K562 (cell line): ENCODE measurements around the gene VGF. TPM values are rescaled to one million over a fixed set of nuclear protein-coding genes. Genes with fewer than 3 reads are reported as not detected.
A peak's percentile ranks its signal among the peaks of the same experiment; 100 is the strongest.

Source experiments
- ATAC-seq: fragments of 200-7000 bp; cut with Tn5 transposase; 3 replicates; pipeline ENCODE4 v1.9.1; 2020; ENCODE audit warnings: moderate library complexity
- BruUV-seq: library from RNA; stranded (reverse); fragments of 400-500 nt; replicated peaks from 2 replicates; lab custom pipeline; 2021; lab: Mats Ljungman, UMichigan
- CTCF ChIA-PET: fragments of 300-600 bp; formaldehyde crosslinking; extraction: SDS; loops from one replicate; lab custom pipeline; 2021; ENCODE audit warnings: low intra/inter-chr PET ratio; lab: Yijun Ruan, JAX
- POLR2A ChIA-PET: fragments of 300-600, 350-650 bp; sonication (Branson Sonifier 250); formaldehyde crosslinking; extraction: SDS; loops from one replicate; lab custom pipeline; 2021; ENCODE audit warnings: antibody characterized with exemption, inconsistent platforms; lab: Yijun Ruan, JAX
- DNase-seq, 4 experiments: peaks; one replicate each; pipeline versions ENCODE4 v3.0.0 to v3.0.0-alpha.2; 2011 to 2018; ENCODE audit warnings: low spot score in 3 of 4, mixed read lengths in 3 of 4; ENCODE audit errors: extremely low read depth in 1 of 4
- FAIRE-seq: peaks from 2 replicates; lab custom pipeline; 2011; peaks lifted over from hg19 to GRCh38; lab: Jason Lieb, UNC
- H2AFZ ChIP-seq: 2 replicates; pipeline ENCODE4 v1.6.0; 2011; ENCODE audit warnings: low read depth, low read length, control low read depth, inconsistent platforms
- H3K27ac ChIP-seq: fragments of 200-600 bp; 3 replicates; pipeline ENCODE4 v1.8.0; 2011; ENCODE audit warnings: low read depth, mild to moderate bottlenecking, control low read depth, inconsistent platforms, low read length, moderate library complexity, mixed read lengths; ENCODE audit errors: extremely low read depth
- H3K27me3 ChIP-seq, 2 experiments: fragments of 300-600 bp in 1 of 2; 2 replicates in 1 of 2; 3 replicates in 1 of 2; pipeline versions ENCODE4 v1.6.0 to v1.8.0; 2011; ENCODE audit warnings: inconsistent platforms in 2 of 2, low read length in 2 of 2, mild to moderate bottlenecking in 1 of 2, mixed read lengths in 1 of 2, moderate library complexity in 1 of 2; ENCODE audit not compliant: control insufficient read depth in 2 of 2, insufficient read depth in 2 of 2
- H3K36me3 ChIP-seq: fragments of 300-600 bp; 3 replicates; pipeline ENCODE4 v1.8.0; 2011; ENCODE audit warnings: mild to moderate bottlenecking, low read length, inconsistent platforms; ENCODE audit not compliant: control insufficient read depth, insufficient read depth
- H3K4me1 ChIP-seq, 2 experiments: fragments of 200-600 bp in 1 of 2; replicated peaks in 1 of 2; 2 replicates in 1 of 2; 3 replicates in 1 of 2; pipeline versions ENCODE4 v1.5.1 to v1.8.0; 2011; ENCODE audit warnings: inconsistent platforms in 2 of 2, low read length in 2 of 2, mild to moderate bottlenecking in 1 of 2, mixed read lengths in 1 of 2, moderate library complexity in 1 of 2; ENCODE audit not compliant: control insufficient read depth in 2 of 2, insufficient read depth in 2 of 2
- H3K4me2 ChIP-seq: 2 replicates; pipeline ENCODE4 v1.6.1; 2011; ENCODE audit warnings: low read length, control low read depth, inconsistent platforms, mixed read lengths; ENCODE audit not compliant: insufficient read depth
- H3K4me3 ChIP-seq: fragments of 200-600 bp; sonication (generic), shearing (Covaris generic); 2 replicates; pipeline ENCODE4 v1.5.1; 2016; ENCODE audit warnings: control low read depth, inconsistent platforms
- H3K79me2 ChIP-seq: fragments of 200-600 bp; 3 replicates; pipeline ENCODE4 v1.8.0; 2011; ENCODE audit warnings: low read length, inconsistent platforms; ENCODE audit not compliant: control insufficient read depth, insufficient read depth
- H3K9ac ChIP-seq, 2 experiments: 2 replicates each; pipeline versions ENCODE4 v1.6.0 to v1.6.1; 2011; ENCODE audit warnings: low read depth in 2 of 2, low read length in 2 of 2, control low read depth in 1 of 2, inconsistent platforms in 1 of 2, mild to moderate bottlenecking in 1 of 2, mixed read lengths in 1 of 2; ENCODE audit not compliant: insufficient read depth in 1 of 2
- H3K9me1 ChIP-seq: one replicate; pipeline ENCODE4 v1.6.0; 2011; ENCODE audit warnings: inconsistent platforms, mild to moderate bottlenecking, low read length, moderate library complexity; ENCODE audit not compliant: control insufficient read depth, insufficient read depth
- H3K9me3 ChIP-seq: replicated peaks from 2 replicates; pipeline ENCODE4 v1.5.1; 2011; ENCODE audit warnings: low read depth, low read length, inconsistent platforms; ENCODE audit not compliant: control insufficient read depth, insufficient read depth
- H4K20me1 ChIP-seq: replicated peaks from 2 replicates; pipeline ENCODE4 v1.6.1; 2011; ENCODE audit warnings: low read length, inconsistent platforms, mixed read lengths; ENCODE audit not compliant: control insufficient read depth, insufficient read depth
- ATF1 ChIP-seq, 2 experiments: fragments of 450-650 bp in 1 of 2; IDR thresholded peaks; 2 replicates each; pipeline ENCODE4 v1.6.1; 2016; ENCODE audit warnings: missing compliant biosample characterization in 1 of 2, missing genetic modification characterization in 1 of 2
- EGR1 ChIP-seq: fragments of 450-650 bp; conservative IDR thresholded peaks from 2 replicates; pipeline ENCODE4 v1.6.1; 2017; ENCODE audit warnings: mild to moderate bottlenecking
- HIVEP1 ChIP-seq: fragments of 250-450 bp; sonication (Bioruptor Pico); IDR thresholded peaks from 2 replicates; pipeline ENCODE4 v1.4.0; 2020; ENCODE audit warnings: mild to moderate bottlenecking
- NR3C1 ChIP-seq: sonication (generic); formaldehyde crosslinking; IDR thresholded peaks from 2 replicates; pipeline ENCODE4 v1.8.1; 2022; ENCODE audit warnings: missing genetic modification reagents
- PHF8 ChIP-seq: fragments of 200-600 bp; sonication (generic); IDR thresholded peaks from 2 replicates; pipeline ENCODE4 v1.6.1; 2012; ENCODE audit warnings: mixed run types, mild to moderate bottlenecking, inconsistent platforms, low read length, moderate library complexity, borderline replicate concordance
- PML ChIP-seq: IDR thresholded peaks from 2 replicates; pipeline ENCODE4 v1.6.1; 2012; ENCODE audit warnings: low read length, inconsistent platforms
- SAFB ChIP-seq: fragments of 200-400 bp; formaldehyde crosslinking; IDR thresholded peaks from 2 replicates; pipeline ENCODE4 v1.6.1; 2017; ENCODE audit warnings: low read depth, low read length, borderline replicate concordance
- SMAD1 ChIP-seq: fragments of 150-350 bp; IDR thresholded peaks from 2 replicates; pipeline ENCODE4 v1.6.1; 2014; ENCODE audit warnings: low read length, low read depth; ENCODE audit not compliant: partially characterized antibody
- ZBTB7A ChIP-seq: IDR thresholded peaks from 2 replicates; pipeline ENCODE4 v1.6.1; 2011; ENCODE audit warnings: low read depth, mild to moderate bottlenecking, low read length, moderate library complexity, borderline replicate concordance; ENCODE audit not compliant: control insufficient read depth
- ZNF586 ChIP-seq: fragments of 450-650 bp; formaldehyde crosslinking; conservative IDR thresholded peaks from 2 replicates; pipeline ENCODE4 v1.4.0; 2020; ENCODE audit warnings: mild to moderate bottlenecking, moderate library complexity
- ZNF699 ChIP-seq: fragments of 250-450 bp; sonication (Bioruptor Pico); IDR thresholded peaks from 2 replicates; pipeline ENCODE4 v1.8.0; 2021; ENCODE audit warnings: mild to moderate bottlenecking, moderate library complexity; ENCODE audit not compliant: insufficient replicate concordance
- WGBS: fragments of 100-300 bp; shearing (Covaris generic); methylation state at CpG from one replicate; pipeline ENCODE4 v1.1.6; 2016; ENCODE audit warnings: low coverage, mixed read lengths; ENCODE audit not compliant: insufficient coverage; ENCODE audit errors: missing lambda C conversion rate; 5-methylcytosine and 5-hydroxymethylcytosine counted together
- in situ Hi-C: fragments of 300-500 bp; cut with MboI; formaldehyde crosslinking; loops from 4 replicates; pipeline ENCODE4 v1.15.0; 2018; ENCODE audit warnings: inconsistent platforms, mixed read lengths
- intact Hi-C: fragments of 100-400 bp; cut with micrococcal nuclease; formaldehyde crosslinking; loops from 2 replicates; pipeline ENCODE4 v1.14.2; 2022
- polyA plus RNA-seq, 8 experiments: library from polyadenylated mRNA; depleted of rRNA in 4 of 8; stranded (reverse) in 5 of 8; unstranded in 3 of 8; fragments of >200 nt; fragmentation: Nextera tagmentation in 2 of 8; fragmentation: Illumina TruSeq in 1 of 8; extraction: Ambion mirVana in 2 of 8; extraction: Trizol in 1 of 8; gene quantifications; 2 replicates each; pipeline versions ENCODE4 v1.2.1 to v1.2.3, GENCODE V29; 2011 to 2014; ENCODE audit warnings: inconsistent platforms in 1 of 8, missing spikeins in 1 of 8
- total RNA-seq, 7 experiments: library from RNA; depleted of rRNA in 6 of 7; stranded (reverse); fragments of >200 nt in 6 of 7; fragmentation: Illumina TruSeq in 2 of 7; extraction: Trizol in 2 of 7; gene quantifications; 2 replicates each; pipeline versions ENCODE4 v1.2.1 to v1.2.3, GENCODE V29; 2011 to 2021; ENCODE audit warnings: low replicate concordance in 1 of 7
- TF ChIP-seq, protein P1 (sequence below): fragments of 250-450 bp; sonication (Bioruptor Pico); IDR thresholded peaks from 2 replicates; pipeline ENCODE4 v1.9.0; 2021; ENCODE audit warnings: mild to moderate bottlenecking, inconsistent platforms
- TF ChIP-seq, protein P2 (sequence below): sonication (generic); formaldehyde crosslinking; IDR thresholded peaks from 2 replicates; pipeline ENCODE4 v1.8.1; 2023; ENCODE audit warnings: mild to moderate bottlenecking, missing genetic modification reagents

The VGF gene
- total and polyA plus RNA-seq, 9 of the 15 experiments (the other 6 are each of a cell fraction or from before 2014, with no cell fraction given) = 0.03 to 5.7 (median 0.34) TPM

DNA sequence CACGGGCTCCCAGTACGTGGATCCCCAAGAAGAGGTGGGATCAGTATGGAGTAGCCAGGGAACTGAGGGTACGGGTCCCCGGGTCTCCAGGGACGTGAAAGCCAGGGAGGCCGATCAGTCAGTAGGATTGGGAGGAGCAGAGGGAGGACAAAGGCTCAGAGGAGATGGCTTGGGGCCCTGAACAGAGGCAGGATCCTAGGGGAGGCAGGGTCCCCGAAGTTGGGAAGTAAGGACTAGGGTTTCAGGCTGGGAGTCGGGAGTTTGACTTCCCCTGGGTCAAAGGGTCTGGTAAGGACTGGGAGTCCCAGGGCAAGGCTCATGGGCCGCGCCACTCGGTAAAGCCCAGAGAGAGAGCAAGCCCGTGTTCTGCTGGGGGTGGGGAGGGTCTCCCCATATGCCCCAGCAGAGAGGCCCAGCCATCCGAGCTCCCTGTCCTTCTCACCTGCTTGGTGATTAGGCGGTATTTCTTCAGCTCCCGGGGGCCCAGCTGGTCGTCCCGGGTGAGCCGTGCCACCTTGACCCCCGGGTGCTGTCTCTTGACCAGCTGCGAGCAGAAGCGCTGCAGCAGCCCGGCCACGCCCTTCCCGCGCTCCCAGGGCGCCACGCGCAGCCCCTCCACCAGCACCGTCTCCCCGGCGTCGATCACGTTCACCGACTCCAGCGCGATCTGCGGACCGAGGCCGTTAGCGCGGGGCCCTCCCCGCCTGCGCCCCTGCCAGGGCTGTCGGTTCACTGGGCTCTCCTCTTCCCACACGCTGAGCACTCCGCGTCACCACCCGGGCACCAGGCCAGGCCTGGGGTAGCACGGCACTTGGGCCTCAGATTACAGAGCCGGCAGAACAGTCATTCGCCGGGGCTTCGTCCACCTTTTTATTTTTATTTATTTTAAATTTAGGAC, 7.7 kb upstream of the VGF start (continued):
- no peak for TF ChIP-seq ZNF586
- no peak for TF ChIP-seq ATF1 (CRISPR knock-in tag; IDR thresholded peaks at IDR 0.05)
- TF ChIP-seq ATF1 (tag; IDR thresholded peaks at IDR 0.05) = peak; percentile 36; the same call in 1 of the 2 replicates
- no peak for TF ChIP-seq ZNF699 (CRISPR knock-in tag)
- no peak for TF ChIP-seq PML
- TF ChIP-seq ZBTB7A = peak; percentile 16; the same call in 1 of the 2 replicates
- no peak for TF ChIP-seq SMAD1
- TF ChIP-seq, all 486 proteins: peak for 14

DNA sequence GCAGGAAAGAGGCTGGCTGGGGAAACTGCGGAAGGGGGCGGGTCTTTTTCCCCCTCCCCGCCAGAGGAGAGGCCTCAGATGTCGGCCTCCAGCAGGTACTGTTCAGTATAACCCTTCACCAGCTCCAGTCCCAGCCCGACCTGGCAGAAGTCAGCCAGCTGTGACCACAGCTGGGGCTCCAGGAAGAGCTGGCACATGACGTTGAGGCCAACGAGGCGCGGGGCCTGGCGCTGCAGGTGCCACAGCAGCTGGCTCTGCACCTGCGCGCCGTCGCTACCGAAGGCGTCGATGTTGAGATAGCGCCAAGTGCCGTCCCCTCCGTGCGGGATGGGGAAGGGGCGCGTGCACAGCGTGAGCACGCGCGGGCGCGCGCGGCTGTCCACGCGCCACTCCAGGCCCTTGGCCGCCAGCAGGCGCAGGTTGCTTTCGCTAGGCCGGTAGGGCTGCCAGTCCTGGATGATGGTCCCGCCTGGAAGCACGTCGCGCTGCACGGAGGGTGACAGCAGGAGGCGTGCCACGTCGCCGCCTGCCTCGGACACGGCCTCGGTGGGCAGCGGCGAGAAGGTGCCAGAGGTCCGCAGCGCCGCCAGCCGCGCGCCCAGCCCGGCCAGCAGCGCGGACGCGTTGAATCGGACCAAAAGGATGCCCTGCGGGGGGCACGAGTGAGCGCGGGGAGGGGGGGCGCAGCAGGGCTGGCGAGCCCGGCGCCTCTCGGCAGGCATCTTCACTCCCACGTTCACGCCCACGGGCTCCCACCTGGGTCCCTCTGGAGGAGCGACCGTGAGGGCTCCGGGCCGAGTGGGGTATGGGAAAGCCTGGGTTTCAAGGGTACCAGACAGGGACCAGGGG, 6.9 kb upstream of the VGF start:
- peak in 1 of 4 experiments; percentile 20 for DNase-seq

More for the DNA sequence above, 6.9 kb upstream of the VGF start:
- Histone ChIP-seq H3K9me3 (no peaks in the 10 kb centered on the region), H3K27ac (no peak overlapping the region), H3K36me3 (no peaks in the 10 kb centered on the region), H2AFZ (no peak overlapping the region), H3K9me1 (peaks cover 6% of the 10 kb centered on the region), H3K4me3 (no peak overlapping the region), H3K4me2 (no peak overlapping the region), H3K79me2 (no peaks in the 10 kb centered on the region), H4K20me1 (peaks cover 14% of the 10 kb centered on the region), H3K27me3 (peaks cover 30 to 37% of the 10 kb centered on the region in 2 experiments; a peak in 4 of 5 replicates), H3K4me1 (peaks cover 21 to 48% of the 10 kb centered on the region in 2 experiments), H3K9ac (no peak overlapping the region)
- ATAC-seq (no peak), FAIRE-seq (no peak)
- in situ Hi-C loops (no loop called here), intact Hi-C loops (no loop called here)
- CTCF ChIA-PET = interaction anchor here (1.1 kb wide), 2 partner anchors 20 to 110 kb away, joined by 3 read pairs; no protein-coding TSS in a partner anchor
- BruUV-seq = no TSS peak
- 44% methylated on average over 66 of the region's 79 CpGs for WGBS
- TF ChIP-seq, protein P1, sequence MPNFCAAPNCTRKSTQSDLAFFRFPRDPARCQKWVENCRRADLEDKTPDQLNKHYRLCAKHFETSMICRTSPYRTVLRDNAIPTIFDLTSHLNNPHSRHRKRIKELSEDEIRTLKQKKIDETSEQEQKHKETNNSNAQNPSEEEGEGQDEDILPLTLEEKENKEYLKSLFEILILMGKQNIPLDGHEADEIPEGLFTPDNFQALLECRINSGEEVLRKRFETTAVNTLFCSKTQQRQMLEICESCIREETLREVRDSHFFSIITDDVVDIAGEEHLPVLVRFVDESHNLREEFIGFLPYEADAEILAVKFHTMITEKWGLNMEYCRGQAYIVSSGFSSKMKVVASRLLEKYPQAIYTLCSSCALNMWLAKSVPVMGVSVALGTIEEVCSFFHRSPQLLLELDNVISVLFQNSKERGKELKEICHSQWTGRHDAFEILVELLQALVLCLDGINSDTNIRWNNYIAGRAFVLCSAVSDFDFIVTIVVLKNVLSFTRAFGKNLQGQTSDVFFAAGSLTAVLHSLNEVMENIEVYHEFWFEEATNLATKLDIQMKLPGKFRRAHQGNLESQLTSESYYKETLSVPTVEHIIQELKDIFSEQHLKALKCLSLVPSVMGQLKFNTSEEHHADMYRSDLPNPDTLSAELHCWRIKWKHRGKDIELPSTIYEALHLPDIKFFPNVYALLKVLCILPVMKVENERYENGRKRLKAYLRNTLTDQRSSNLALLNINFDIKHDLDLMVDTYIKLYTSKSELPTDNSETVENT (CRISPR knock-in tag) = 0 out of 2 replicates have a peak, but pooled peaks have one; percentile 27
- TF ChIP-seq HIVEP1 (CRISPR knock-in tag) (no peak), EGR1 (peak; percentile 35), SAFB (0 out of 2 replicates have a peak, but pooled peaks have one; percentile 13), PHF8 (no peak), NR3C1 (CRISPR knock-in tag) (0 out of 2 replicates have a peak, but pooled peaks have one; percentile 33)
- TF ChIP-seq, protein P2, sequence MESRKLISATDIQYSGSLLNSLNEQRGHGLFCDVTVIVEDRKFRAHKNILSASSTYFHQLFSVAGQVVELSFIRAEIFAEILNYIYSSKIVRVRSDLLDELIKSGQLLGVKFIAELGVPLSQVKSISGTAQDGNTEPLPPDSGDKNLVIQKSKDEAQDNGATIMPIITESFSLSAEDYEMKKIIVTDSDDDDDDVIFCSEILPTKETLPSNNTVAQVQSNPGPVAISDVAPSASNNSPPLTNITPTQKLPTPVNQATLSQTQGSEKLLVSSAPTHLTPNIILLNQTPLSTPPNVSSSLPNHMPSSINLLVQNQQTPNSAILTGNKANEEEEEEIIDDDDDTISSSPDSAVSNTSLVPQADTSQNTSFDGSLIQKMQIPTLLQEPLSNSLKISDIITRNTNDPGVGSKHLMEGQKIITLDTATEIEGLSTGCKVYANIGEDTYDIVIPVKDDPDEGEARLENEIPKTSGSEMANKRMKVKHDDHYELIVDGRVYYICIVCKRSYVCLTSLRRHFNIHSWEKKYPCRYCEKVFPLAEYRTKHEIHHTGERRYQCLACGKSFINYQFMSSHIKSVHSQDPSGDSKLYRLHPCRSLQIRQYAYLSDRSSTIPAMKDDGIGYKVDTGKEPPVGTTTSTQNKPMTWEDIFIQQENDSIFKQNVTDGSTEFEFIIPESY (CRISPR knock-in tag) = peak; percentile 69
- POLR2A ChIA-PET = no interaction called here
